Sigmoid colon (tissue), 7 donors: Measurements from ENCODE around the gene OLFM1. TPM values are rescaled to one million over a fixed set of nuclear protein-coding genes. Genes with fewer than 3 reads are reported as not detected.

Experiments used
- DNase-seq: peaks from one replicate; pipeline ENCODE4 v3.0.0-alpha.2; 2019
- H3K27ac ChIP-seq, 4 donors: fragments of 200-600 bp; sonication (generic); one replicate each; pipeline ENCODE4 v1.5.1; 2016 to 2019; ENCODE audit warnings: mild to moderate bottlenecking in 1 of 4
- H3K27me3 ChIP-seq, 3 donors: fragments of 200-600 bp; sonication (generic); one replicate each; pipeline ENCODE4 v1.5.1; 2019; ENCODE audit warnings: mild to moderate bottlenecking in 1 of 3
- H3K36me3 ChIP-seq, 4 donors: fragments of 200-600 bp; sonication (generic); one replicate each; pipeline ENCODE4 v1.5.1; 2016 to 2019
- H3K4me1 ChIP-seq, 4 donors: fragments of 200-600 bp; sonication (generic); one replicate each; pipeline ENCODE4 v1.5.1; 2017 to 2019
- H3K4me3 ChIP-seq, 4 donors: fragments of 200-600 bp; sonication (generic); one replicate each; pipeline ENCODE4 v1.5.1; 2017 to 2019; ENCODE audit warnings: mild to moderate bottlenecking in 2 of 4, moderate library complexity in 1 of 4
- H3K9me3 ChIP-seq, 4 donors: fragments of 200-600 bp in 3 of 4; sonication (generic) in 3 of 4; one replicate each; pipeline versions ENCODE4 v1.5.1 to v1.6.1; 2013 to 2019
- CTCF ChIP-seq, 4 experiments: fragments of 450-650 bp in 3 of 4; fragments of 200-600 bp in 1 of 4; IDR thresholded peaks; one replicate each; pipeline ENCODE4 v1.5.1; 2016 to 2019; ENCODE audit warnings: antibody characterized with exemption in 4 of 4, mild to moderate bottlenecking in 3 of 4, moderate library complexity in 2 of 4
- EP300 ChIP-seq, 4 donors: sonication (generic); formaldehyde crosslinking; IDR thresholded peaks; one replicate each; pipeline ENCODE4 v1.6.1; 2017; ENCODE audit warnings: antibody characterized with exemption in 4 of 4
- POLR2A ChIP-seq, 2 donors: fragments of 450-650 bp; IDR thresholded peaks; one replicate each; pipeline ENCODE4 v1.6.1; 2016; ENCODE audit warnings: antibody characterized with exemption in 2 of 2, mild to moderate bottlenecking in 2 of 2, moderate library complexity in 2 of 2
- POLR2AphosphoS5 ChIP-seq, 4 donors: sonication (generic); formaldehyde crosslinking; IDR thresholded peaks; one replicate each; pipeline ENCODE4 v1.6.1; 2017; ENCODE audit warnings: antibody characterized with exemption in 4 of 4
- WGBS, 2 donors: extraction: QIAGEN DNeasy Blood & Tissue Kit; methylation state at CpG; one replicate each; pipeline ENCODE4 v1.1.7; 2013; 5-methylcytosine and 5-hydroxymethylcytosine counted together
- intact Hi-C: fragments of 100-400 bp; cut with DNase I; formaldehyde crosslinking; loops from one replicate; pipeline ENCODE4 v1.15.1; 2023
- polyA plus RNA-seq, 3 donors: library from polyadenylated mRNA; stranded (reverse); fragments of 200-250 nt; gene quantifications; one replicate each; pipeline ENCODE4 v1.2.3, GENCODE V29; 2013
- total RNA-seq, 4 donors: library from RNA; depleted of rRNA; stranded (reverse); fragments of >200 nt; gene quantifications; one replicate each; pipeline ENCODE4 v1.1.0, GENCODE V29; 2016
- donor health status: healthy with polysubstance abuse.
- donor health status: Bipolar disorder and iron deficiency.
- donor health status: healthy.

The OLFM1 gene
- total and polyA plus RNA-seq, 7 donors: 1.2 to 19.3 (median 13.6) TPM

- intact Hi-C loops: no loop called here
Observed at GRCh38 chr9:135104761-135105160, 17.3 kb downstream of the OLFM1 start.

GRCh38 chr9:135105211-135105745 lies 17.8 kb downstream of the OLFM1 start:
- intact Hi-C loops: no loop called here
- 72 to 75% methylated on average over 31 of the region's 31 CpGs for WGBS, 2 donors
- peaks cover 0 to 16% (median 13%) of the 10 kb centered on the region in 4 donors for H3K4me1 ChIP-seq
- TF ChIP-seq POLR2A (IDR thresholded peaks at IDR 0.05) (no peak), POLR2AphosphoS5 (IDR thresholded peaks at IDR 0.05) (no peak), EP300 (IDR thresholded peaks at IDR 0.05) (no peak), CTCF (IDR thresholded peaks at IDR 0.05) (no peak)
- H3K27me3 ChIP-seq: peaks cover 0 to 40% (median 19%) of the 10 kb centered on the region in 3 donors
- no peak overlapping the region for H3K27ac ChIP-seq
- H3K4me3 ChIP-seq: no peak overlapping the region
- H3K9me3 ChIP-seq: no peaks in the 10 kb centered on the region
- peaks cover 0 to 4% (median 0%) of the 10 kb centered on the region in 4 donors for H3K36me3 ChIP-seq
- DNase-seq: no peak

More at GRCh38 chr9:135104761-135105160, 17.3 kb downstream of the OLFM1 start:
- 68 to 78% methylated on average over 12 of the region's 12 CpGs for WGBS, 2 donors
- no peaks in the 10 kb centered on the region for H3K9me3 ChIP-seq
- no peak overlapping the region for H3K27ac ChIP-seq
- TF ChIP-seq POLR2A (IDR thresholded peaks at IDR 0.05): no peak
- TF ChIP-seq EP300 (IDR thresholded peaks at IDR 0.05): no peak
- no peak for TF ChIP-seq POLR2AphosphoS5 (IDR thresholded peaks at IDR 0.05)
- TF ChIP-seq CTCF (IDR thresholded peaks at IDR 0.05): no peak
- H3K27me3 ChIP-seq: peaks cover 0 to 40% (median 19%) of the 10 kb centered on the region in 3 donors
- no peak overlapping the region for H3K4me3 ChIP-seq
- DNase-seq: no peak
- peaks cover 0 to 6% (median 0%) of the 10 kb centered on the region in 4 donors for H3K36me3 ChIP-seq
- H3K4me1 ChIP-seq: peaks cover 0 to 16% (median 13%) of the 10 kb centered on the region in 4 donors

GRCh38 chr9:135105938-135106491 lies 18.5 kb downstream of the OLFM1 start:
- TF ChIP-seq POLR2A (IDR thresholded peaks at IDR 0.05): no peak
- TF ChIP-seq CTCF (IDR thresholded peaks at IDR 0.05): no peak
- H3K27me3 ChIP-seq: peaks cover 0 to 40% (median 19%) of the 10 kb centered on the region in 3 donors
- H3K4me3 ChIP-seq: no peak overlapping the region
- H3K36me3 ChIP-seq: no peaks in the 10 kb centered on the region
- DNase-seq: no peak
- intact Hi-C loops: no loop called here
- H3K27ac ChIP-seq: no peak overlapping the region
- 50 to 62% methylated on average over 21 of the region's 21 CpGs for WGBS, 2 donors
- H3K9me3 ChIP-seq: no peaks in the 10 kb centered on the region
- H3K4me1 ChIP-seq: peaks cover 0 to 16% (median 13%) of the 10 kb centered on the region in 4 donors

- H3K4me3 ChIP-seq: no peak overlapping the region
- no peak for DNase-seq
- intact Hi-C loops: no loop called here
- H3K27ac ChIP-seq: no peak overlapping the region
- no peaks in the 10 kb centered on the region for H3K9me3 ChIP-seq
- WGBS, 2 donors: 81 to 84% methylated on average over 29 of the region's 29 CpGs
- peaks cover 0 to 16% (median 13%) of the 10 kb centered on the region in 4 donors for H3K4me1 ChIP-seq
- no peaks in the 10 kb centered on the region for H3K36me3 ChIP-seq
- TF ChIP-seq EP300 (IDR thresholded peaks at IDR 0.05) (no peak), CTCF (IDR thresholded peaks at IDR 0.05) (no peak), POLR2A (IDR thresholded peaks at IDR 0.05) (no peak), POLR2AphosphoS5 (IDR thresholded peaks at IDR 0.05) (no peak)
- H3K27me3 ChIP-seq: peaks cover 0 to 40% (median 19%) of the 10 kb centered on the region in 3 donors
Observed at GRCh38 chr9:135106551-135107270, 19.2 kb downstream of the OLFM1 start.
